HepG2 (cell line): ENCODE data around the gene BPIFB2. TPM values are rescaled to one million over a fixed set of nuclear protein-coding genes. Genes with fewer than 3 reads are reported as not detected.

ENCODE experiments used
- ADNP ChIP-seq: sonication (generic); formaldehyde crosslinking; IDR thresholded peaks from 2 replicates; pipeline ENCODE4 v1.4.0; 2020; ENCODE audit warnings: missing genetic modification reagents
- ATF1 ChIP-seq: IDR thresholded peaks from 2 replicates; pipeline ENCODE4 v1.6.1; 2016; ENCODE audit warnings: mild to moderate bottlenecking, control low read depth
- CBX1 ChIP-seq: IDR thresholded peaks from one replicate; pipeline ENCODE4 v1.6.1; 2016; ENCODE audit warnings: antibody characterized with exemption, low read depth
- FOXC1 ChIP-seq: sonication (generic); formaldehyde crosslinking; IDR thresholded peaks from 2 replicates; pipeline ENCODE4 v1.8.0; 2022; ENCODE audit warnings: mild to moderate bottlenecking, missing genetic modification reagents, borderline replicate concordance
- FOXK2 ChIP-seq: fragments of 450-650 bp; IDR thresholded peaks from 2 replicates; pipeline ENCODE4 v1.6.1; 2016
- FOXP1 ChIP-seq, 2 experiments: fragments of 450-650 bp in 1 of 2; IDR thresholded peaks; 2 replicates each; pipeline ENCODE4 v1.6.1; 2017 to 2018; ENCODE audit warnings: antibody characterized with exemption in 1 of 2
- GTF3A ChIP-seq: sonication (generic); formaldehyde crosslinking; conservative IDR thresholded peaks from 2 replicates; pipeline ENCODE4 v1.4.0; 2020; ENCODE audit warnings: mild to moderate bottlenecking, missing genetic modification reagents
- IKZF1 ChIP-seq: fragments of 450-650 bp; IDR thresholded peaks from 2 replicates; pipeline ENCODE4 v1.7.1; 2016
- MTF2 ChIP-seq: sonication (generic); formaldehyde crosslinking; IDR thresholded peaks from 2 replicates; pipeline ENCODE4 v1.5.0; 2020; ENCODE audit warnings: missing genetic modification reagents, borderline replicate concordance
- NBN ChIP-seq: fragments of 450-650 bp; conservative IDR thresholded peaks from 2 replicates; pipeline ENCODE4 v1.6.1; 2017
- NCOA1 ChIP-seq: sonication (generic); formaldehyde crosslinking; IDR thresholded peaks from 2 replicates; pipeline ENCODE4 v1.9.0; 2021; ENCODE audit warnings: missing genetic modification reagents
- NONO ChIP-seq, 2 experiments: fragments of 450-650 bp in 1 of 2; sonication (generic) in 1 of 2; formaldehyde crosslinking in 1 of 2; IDR thresholded peaks in 1 of 2; conservative IDR thresholded peaks in 1 of 2; 2 replicates each; pipeline versions ENCODE4 v1.6.1 to v1.8.0; 2017 to 2022; ENCODE audit warnings: mild to moderate bottlenecking in 1 of 2, missing genetic modification reagents in 1 of 2, moderate library complexity in 1 of 2
- PREB ChIP-seq: sonication (generic); formaldehyde crosslinking; IDR thresholded peaks from 2 replicates; pipeline ENCODE4 v1.4.0; 2020; ENCODE audit warnings: missing genetic modification reagents
- RAD51 ChIP-seq: fragments of 450-650 bp; IDR thresholded peaks from 2 replicates; pipeline ENCODE4 v1.6.1; 2016; ENCODE audit warnings: borderline replicate concordance
- REST ChIP-seq, 2 experiments: IDR thresholded peaks; 2 replicates each; pipeline ENCODE4 v1.6.1; 2011 to 2012; ENCODE audit warnings: low read length in 2 of 2, borderline replicate concordance in 1 of 2, low read depth in 1 of 2, mild to moderate bottlenecking in 1 of 2, moderate library complexity in 1 of 2
- SOX6 ChIP-seq, 2 experiments: fragments of 450-650 bp in 1 of 2; sonication (generic) in 1 of 2; formaldehyde crosslinking in 1 of 2; IDR thresholded peaks; 2 replicates each; pipeline versions ENCODE4 v1.4.0 to v1.6.1; 2017 to 2020; ENCODE audit warnings: antibody characterized with exemption in 1 of 2, mild to moderate bottlenecking in 1 of 2, missing genetic modification reagents in 1 of 2
- SP1 ChIP-seq, 2 experiments: fragments of 450-650 bp in 1 of 2; sonication (generic) in 1 of 2; formaldehyde crosslinking in 1 of 2; IDR thresholded peaks; 2 replicates each; pipeline versions ENCODE4 v1.4.0 to v1.6.1; 2016 to 2020; ENCODE audit warnings: missing genetic modification reagents in 1 of 2
- ZNF136 ChIP-seq: sonication (generic); formaldehyde crosslinking; IDR thresholded peaks from 2 replicates; pipeline ENCODE4 v1.8.1; 2022; ENCODE audit warnings: low read depth, mild to moderate bottlenecking, moderate library complexity, missing genetic modification reagents
- ZNF256 ChIP-seq: sonication (generic); formaldehyde crosslinking; conservative IDR thresholded peaks from 2 replicates; pipeline ENCODE4 v1.4.0; 2020; ENCODE audit warnings: missing genetic modification reagents
- ZNF282 ChIP-seq: fragments of 450-650 bp; IDR thresholded peaks from 2 replicates; pipeline ENCODE4 v1.6.1; 2018; ENCODE audit not compliant: partially characterized antibody
- ZNF367 ChIP-seq: sonication (generic); formaldehyde crosslinking; IDR thresholded peaks from 2 replicates; pipeline ENCODE4 v1.4.0; 2020; ENCODE audit warnings: missing genetic modification reagents, borderline replicate concordance
- ZNF432 ChIP-seq: sonication (generic); formaldehyde crosslinking; IDR thresholded peaks from 2 replicates; pipeline ENCODE4 v1.5.0; 2020; ENCODE audit warnings: missing genetic modification reagents, mild to moderate bottlenecking, borderline replicate concordance
- ZNF556 ChIP-seq: sonication (generic); formaldehyde crosslinking; IDR thresholded peaks from 2 replicates; pipeline ENCODE4 v1.4.0; 2020; ENCODE audit warnings: mild to moderate bottlenecking, missing genetic modification reagents, borderline replicate concordance
- ZSCAN29 ChIP-seq: sonication (generic); formaldehyde crosslinking; conservative IDR thresholded peaks from 2 replicates; pipeline ENCODE4 v1.4.0; 2020; ENCODE audit warnings: mild to moderate bottlenecking, missing genetic modification reagents
- polyA plus RNA-seq, 8 experiments: library from polyadenylated mRNA; depleted of rRNA in 3 of 8; stranded (reverse) in 7 of 8; unstranded in 1 of 8; fragments of >200 nt; fragmentation: Illumina TruSeq in 4 of 8; extraction: Trizol in 4 of 8; gene quantifications; 2 replicates each; pipeline versions ENCODE4 v1.2.1 to v1.2.3, GENCODE V29; 2011 to 2016; ENCODE audit warnings: low read depth in 4 of 8, missing spikeins in 1 of 8, mixed read lengths in 1 of 8; ENCODE audit not compliant: insufficient read depth in 1 of 8
- total RNA-seq, 5 experiments: library from RNA; depleted of rRNA; stranded (reverse); fragments of >200 nt; fragmentation: Illumina TruSeq; extraction: Trizol; gene quantifications; 2 replicates each; pipeline ENCODE4 v1.2.3, GENCODE V29; 2016; ENCODE audit warnings: low read depth in 1 of 5
- TF ChIP-seq, protein P1 (sequence below): sonication (generic); formaldehyde crosslinking; IDR thresholded peaks from 2 replicates; pipeline ENCODE4 v1.5.1; 2020; ENCODE audit warnings: mild to moderate bottlenecking, missing genetic modification reagents, moderate library complexity

Gene BPIFB2
- total and polyA plus RNA-seq, 2 of the 13 experiments (the other 11 are each of a cell fraction or from before 2014, with no cell fraction given): 54.5 to 902 TPM

- TF ChIP-seq, protein P1, sequence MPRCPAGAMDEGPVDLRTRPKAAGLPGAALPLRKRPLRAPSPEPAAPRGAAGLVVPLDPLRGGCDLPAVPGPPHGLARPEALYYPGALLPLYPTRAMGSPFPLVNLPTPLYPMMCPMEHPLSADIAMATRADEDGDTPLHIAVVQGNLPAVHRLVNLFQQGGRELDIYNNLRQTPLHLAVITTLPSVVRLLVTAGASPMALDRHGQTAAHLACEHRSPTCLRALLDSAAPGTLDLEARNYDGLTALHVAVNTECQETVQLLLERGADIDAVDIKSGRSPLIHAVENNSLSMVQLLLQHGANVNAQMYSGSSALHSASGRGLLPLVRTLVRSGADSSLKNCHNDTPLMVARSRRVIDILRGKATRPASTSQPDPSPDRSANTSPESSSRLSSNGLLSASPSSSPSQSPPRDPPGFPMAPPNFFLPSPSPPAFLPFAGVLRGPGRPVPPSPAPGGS (CRISPR knock-in tag): no peak
- TF ChIP-seq SOX6 (IDR thresholded peaks at IDR 0.05) (0 out of 2 replicates have a peak, but pooled peaks have one; percentile 31), SOX6 (CRISPR knock-in tag; IDR thresholded peaks at IDR 0.05) (no peak), ZNF367 (no peak), NBN (peak; percentile 92; the same call in 1 of the 2 replicates), ZNF256 (no peak), IKZF1 (peak; percentile 96; the same call in 1 of the 2 replicates), MTF2 (CRISPR knock-in tag) (no peak), PREB (CRISPR knock-in tag) (no peak), RAD51 (0 out of 2 replicates have a peak, but pooled peaks have one; percentile 20), REST (IDR thresholded peaks at IDR 0.05; ENCODE audit: borderline replicate concordance in 1 of 2, low read depth in 1 of 2, low read length in 2 of 2) (no peak), ADNP (no peak), NCOA1 (CRISPR knock-in tag) (no peak), ZNF136 (no peak), GTF3A (CRISPR knock-in tag) (no peak), ZNF432 (no peak), FOXK2 (peak; percentile 62), NONO (IDR thresholded peaks at IDR 0.05) (0 out of 2 replicates have a peak, but pooled peaks have one; percentile 10), NONO (CRISPR knock-in tag; conservative IDR thresholded peaks at IDR 0.05) (no peak), ZNF282 (peak; percentile 83), ZNF556 (CRISPR knock-in tag) (no peak), FOXC1 (CRISPR knock-in tag) (no peak), FOXP1 (IDR thresholded peaks at IDR 0.05) (0 out of 2 replicates have a peak, but pooled peaks have one; percentile 51), FOXP1 (CRISPR knock-in tag; IDR thresholded peaks at IDR 0.05) (no peak), ATF1 (CRISPR knock-in tag) (no peak), SP1 (IDR thresholded peaks at IDR 0.05) (peak; percentile 57; the same call in 1 of the 2 replicates), SP1 (CRISPR knock-in tag; IDR thresholded peaks at IDR 0.05) (no peak), CBX1 (no peak), ZSCAN29 (CRISPR knock-in tag) (no peak)
These were observed 30.7 kb downstream of the BPIFB2 start (continued) for GRCh38 chr20:33038243-33038642.
